ENCODE measurements around the gene PITHD1.

The PITHD1 gene

GRCh38 chr1:23743287-23744152 is 34.7 kb upstream of the PITHD1 start, which contains the start of gene ELOA:
ELOA (plus strand) TSS chr1:23743471; CDS start chr1:23743504, 33 bp downstream.
- ChIA-PET CTCF (interaction anchor here (0.7 to 5.7 kb wide), 12 partner anchors 8 to 246 kb away, joined by 3 to 25 read pairs (median 4); partner anchors contain the start of gene RPL11), POLR2A (interaction anchor here (0.7 to 1.2 kb wide), 5 partner anchors 10 to 111 kb away, joined by 3 to 6 read pairs (median 4); partner anchors contain the start of gene PITHD1)
- no peak for TF ChIP-seq CTCF (IDR thresholded peaks at IDR 0.05; ENCODE audit: control extremely low read depth, extremely low read depth, low read depth, missing control alignments)
- peak; percentile 92 for DNase-seq (ENCODE audit: extremely low spot score)

GRCh38 chr1:23745515-23745914 is 32.7 kb upstream of the PITHD1 start:
- POLR2A ChIA-PET: no interaction called here

GRCh38 chr1:23748016-23748415 is 30.2 kb upstream of the PITHD1 start:
- DNase-seq (ENCODE audit: extremely low spot score): no peak

More at GRCh38 chr1:23745515-23745914, 32.7 kb upstream of the PITHD1 start:
- DNase-seq (ENCODE audit: extremely low spot score): peak; percentile 69
- CTCF ChIA-PET: interaction anchor here (0.6 to 5.7 kb wide), 23 partner anchors 9 to 248 kb away, joined by 3 to 25 read pairs (median 4); partner anchors contain the start of genes HMGCL and RPL11
- TF ChIP-seq CTCF (IDR thresholded peaks at IDR 0.05; ENCODE audit: control extremely low read depth, extremely low read depth, low read depth, missing control alignments): peak; percentile 18

GRCh38 chr1:23751050-23751814 is 27.0 kb upstream of the PITHD1 start:
- CTCF ChIA-PET: interaction anchor here (0.9 to 2.5 kb wide), 13 partner anchors 8 to 114 kb away, joined by 3 to 8 read pairs (median 5); partner anchors contain the start of genes ELOA and RPL11
- POLR2A ChIA-PET: no interaction called here
- TF ChIP-seq CTCF (IDR thresholded peaks at IDR 0.05; ENCODE audit: control extremely low read depth, extremely low read depth, low read depth, missing control alignments): peak; percentile 78
- peak; percentile 80 for DNase-seq (ENCODE audit: extremely low spot score)

More at GRCh38 chr1:23748016-23748415, 30.2 kb upstream of the PITHD1 start:
- TF ChIP-seq CTCF (IDR thresholded peaks at IDR 0.05; ENCODE audit: control extremely low read depth, extremely low read depth, low read depth, missing control alignments): no peak
- POLR2A ChIA-PET: no interaction called here
- CTCF ChIA-PET: interaction anchor here (1.0 to 5.7 kb wide), 6 partner anchors 10 to 220 kb away, joined by 3 to 24 read pairs (median 3); partner anchors contain the start of gene RPL11

- CTCF ChIA-PET: interaction anchor here (0.7 to 2.5 kb wide), 15 partner anchors 9 to 117 kb away, joined by 3 to 8 read pairs (median 5); partner anchors contain the start of genes ELOA and RPL11
- TF ChIP-seq CTCF (IDR thresholded peaks at IDR 0.05; ENCODE audit: control extremely low read depth, extremely low read depth, low read depth, missing control alignments): no peak
- DNase-seq (ENCODE audit: extremely low spot score): no peak
- POLR2A ChIA-PET: no interaction called here
Observed at GRCh38 chr1:23751815-23752200, 26.4 kb upstream of the PITHD1 start.

GRCh38 chr1:23752909-23753308 is 25.3 kb upstream of the PITHD1 start:
- no peak for DNase-seq (ENCODE audit: extremely low spot score)
- TF ChIP-seq CTCF (IDR thresholded peaks at IDR 0.05; ENCODE audit: control extremely low read depth, extremely low read depth, low read depth, missing control alignments): no peak
- CTCF ChIA-PET: interaction anchor here (0.9 to 2.5 kb wide), 6 partner anchors 10 to 88 kb away, joined by 3 to 9 read pairs (median 4); no protein-coding TSS in a partner anchor
- POLR2A ChIA-PET: no interaction called here
